Epithelial cell of proximal tubule (primary cell): Measurements from ENCODE around the gene RGP1. TPM values are rescaled to one million over a fixed set of nuclear protein-coding genes. Genes with fewer than 3 reads are reported as not detected.

Experiments
- DNase-seq: peaks from one replicate; pipeline ENCODE4 v3.0.0-alpha.2; 2011; ENCODE audit warnings: low read depth
- H3K4me3 ChIP-seq: 2 replicates; pipeline ENCODE4 v1.5.1; 2011; ENCODE audit warnings: low read depth, mild to moderate bottlenecking, low read length
- total RNA-seq: library from RNA; depleted of rRNA; stranded (reverse); fragments of >200 nt; gene quantifications from 2 replicates; pipeline ENCODE4 v1.2.3, GENCODE V29; 2015
- TF ChIP-seq, protein P1 (sequence below): conservative IDR thresholded peaks from 2 replicates; pipeline ENCODE4 v1.5.1; 2012; ENCODE audit warnings: low read depth, mild to moderate bottlenecking, low read length

Gene RGP1
- total RNA-seq, 1 donor from 2014 or later, result 14.9 TPM

DNA sequence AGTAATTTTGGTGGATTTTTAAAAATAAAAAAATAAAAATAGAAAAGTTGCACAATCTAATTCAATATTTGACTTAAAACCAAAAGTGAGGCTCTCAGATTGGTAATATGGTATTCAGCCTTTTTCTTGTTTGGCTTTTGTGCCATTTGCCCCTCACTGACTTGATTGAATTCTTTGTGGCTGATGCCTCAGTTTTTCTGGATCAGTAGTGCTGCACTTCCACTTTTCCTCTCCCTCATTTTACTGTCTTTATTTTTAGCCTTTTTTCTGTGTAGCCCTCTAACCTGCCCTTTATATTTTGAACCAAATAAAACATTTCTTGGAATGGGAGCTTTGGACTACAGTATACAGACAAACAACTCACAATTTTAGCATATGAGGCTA, 8.8 kb downstream of the RGP1 start:
- TF ChIP-seq, protein P1, sequence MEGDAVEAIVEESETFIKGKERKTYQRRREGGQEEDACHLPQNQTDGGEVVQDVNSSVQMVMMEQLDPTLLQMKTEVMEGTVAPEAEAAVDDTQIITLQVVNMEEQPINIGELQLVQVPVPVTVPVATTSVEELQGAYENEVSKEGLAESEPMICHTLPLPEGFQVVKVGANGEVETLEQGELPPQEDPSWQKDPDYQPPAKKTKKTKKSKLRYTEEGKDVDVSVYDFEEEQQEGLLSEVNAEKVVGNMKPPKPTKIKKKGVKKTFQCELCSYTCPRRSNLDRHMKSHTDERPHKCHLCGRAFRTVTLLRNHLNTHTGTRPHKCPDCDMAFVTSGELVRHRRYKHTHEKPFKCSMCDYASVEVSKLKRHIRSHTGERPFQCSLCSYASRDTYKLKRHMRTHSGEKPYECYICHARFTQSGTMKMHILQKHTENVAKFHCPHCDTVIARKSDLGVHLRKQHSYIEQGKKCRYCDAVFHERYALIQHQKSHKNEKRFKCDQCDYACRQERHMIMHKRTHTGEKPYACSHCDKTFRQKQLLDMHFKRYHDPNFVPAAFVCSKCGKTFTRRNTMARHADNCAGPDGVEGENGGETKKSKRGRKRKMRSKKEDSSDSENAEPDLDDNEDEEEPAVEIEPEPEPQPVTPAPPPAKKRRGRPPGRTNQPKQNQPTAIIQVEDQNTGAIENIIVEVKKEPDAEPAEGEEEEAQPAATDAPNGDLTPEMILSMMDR, result no peak
- H3K4me3 ChIP-seq, result peak overlapping the region; percentile 91
- no peak for DNase-seq

DNA sequence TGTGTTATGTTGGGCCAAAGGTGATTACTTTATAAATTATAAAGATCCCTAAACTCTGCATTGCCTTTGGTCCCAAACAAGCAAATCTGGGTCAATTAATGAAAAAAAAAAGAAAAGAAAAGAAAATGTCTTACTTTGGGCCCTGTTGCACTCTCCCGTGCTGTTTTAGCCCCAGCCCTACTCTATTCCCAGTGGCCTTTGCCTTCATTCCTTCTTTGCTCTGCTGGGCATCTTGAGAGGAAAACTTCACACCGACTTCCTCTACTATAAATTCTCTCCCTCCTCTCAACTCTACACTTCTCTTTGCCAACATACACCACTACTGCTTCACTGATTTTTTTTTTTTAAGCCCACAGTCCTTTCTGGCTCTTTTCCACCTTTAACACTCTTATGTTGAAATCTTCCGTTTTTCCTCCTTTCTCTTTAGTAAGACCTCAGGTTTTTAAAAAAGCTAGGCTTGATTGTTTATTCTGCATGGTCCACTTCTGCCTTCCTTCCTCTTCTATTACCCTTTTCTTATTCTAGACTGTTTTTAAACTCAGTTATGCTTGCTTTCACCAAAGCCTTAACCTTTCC, 9.5 kb downstream of the RGP1 start:
- TF ChIP-seq, protein P1, result no peak
- no peak for DNase-seq
- peak overlapping the region; percentile 91 for H3K4me3 ChIP-seq

DNA sequence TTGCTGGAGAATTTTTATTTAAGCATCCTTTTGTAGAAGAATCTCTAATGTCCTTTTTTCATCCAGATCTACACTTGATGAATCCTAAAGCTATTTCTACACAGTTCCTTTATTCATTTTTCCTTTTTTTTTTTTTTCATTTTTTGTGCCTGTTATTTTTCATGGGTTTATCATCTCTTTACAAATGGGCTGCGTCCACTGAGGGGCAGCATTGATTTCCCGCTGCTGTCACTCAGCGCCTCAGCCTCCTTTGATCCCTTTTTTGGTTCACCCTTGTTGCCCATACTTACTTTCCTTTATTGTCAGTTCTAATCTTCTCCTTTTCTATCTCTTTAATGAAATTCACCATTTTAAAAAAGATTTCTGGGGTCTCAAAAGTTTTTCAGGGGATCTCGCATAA, 10.7 kb downstream of the RGP1 start:
- TF ChIP-seq, protein P1, result no peak
- no peak for DNase-seq
- no peak overlapping the region for H3K4me3 ChIP-seq

DNA sequence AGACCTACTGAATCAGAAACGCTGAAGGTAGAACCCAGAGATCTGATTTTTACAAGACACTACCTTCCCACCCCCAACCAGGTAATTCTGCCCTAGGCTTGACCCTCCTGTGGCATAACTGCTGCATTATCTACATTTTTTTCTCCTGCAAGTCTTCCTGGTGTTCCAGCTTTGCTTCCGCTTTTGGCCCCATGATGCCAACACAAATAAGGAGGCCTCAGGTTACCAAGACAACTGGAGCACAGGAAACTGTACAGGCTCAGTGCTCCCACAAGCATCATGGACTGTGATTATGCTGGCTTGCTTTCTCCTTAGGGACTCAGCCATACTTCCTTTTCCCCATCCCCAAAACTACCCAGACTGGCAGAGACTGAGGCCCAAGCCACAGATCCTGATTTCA, 11.6 kb downstream of the RGP1 start:
- no peak for DNase-seq
- no peak overlapping the region for H3K4me3 ChIP-seq
- TF ChIP-seq, protein P1, result no peak

DNA sequence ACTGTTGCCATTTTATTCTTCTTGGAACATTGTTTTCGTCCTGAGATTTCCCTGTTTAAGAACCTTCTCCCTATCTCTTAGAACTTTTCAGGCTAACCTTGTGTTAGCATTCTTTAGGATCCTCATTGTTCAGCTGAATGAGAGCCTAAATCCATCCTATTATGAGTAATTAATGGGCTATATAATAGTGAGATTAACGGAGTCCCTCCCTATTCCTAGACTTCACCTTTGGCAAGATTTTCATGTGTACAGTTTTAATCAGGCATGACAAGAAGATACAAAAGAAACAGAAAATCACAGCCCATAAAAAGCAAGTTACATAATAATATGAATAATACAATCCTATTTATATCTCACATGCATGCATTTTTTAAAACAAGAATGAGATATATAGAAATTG, 14.1 kb downstream of the RGP1 start:
- DNase-seq, result no peak
- TF ChIP-seq, protein P1, result no peak
- no peak overlapping the region for H3K4me3 ChIP-seq

DNA sequence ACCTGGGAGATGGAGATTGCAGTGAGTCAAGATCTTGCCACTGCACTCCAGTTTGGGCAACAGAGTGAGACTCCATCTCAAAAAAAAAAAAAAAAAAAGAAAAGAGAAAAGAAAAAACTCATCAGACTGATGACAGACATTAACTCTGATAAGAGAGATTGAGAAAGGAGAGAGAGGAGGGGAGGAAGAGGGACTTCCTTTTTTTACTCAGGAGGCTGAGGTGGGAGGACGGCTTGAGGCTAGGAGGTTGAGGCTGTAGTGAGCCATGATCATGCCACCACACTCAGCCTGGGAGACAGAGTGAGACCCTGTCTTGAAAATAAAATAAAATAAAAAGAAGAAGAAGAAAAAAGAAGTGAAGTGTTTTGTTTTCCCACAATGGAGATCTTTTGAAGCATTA, 14.7 kb downstream of the RGP1 start:
- no peak for DNase-seq
- TF ChIP-seq, protein P1, result no peak

DNA sequence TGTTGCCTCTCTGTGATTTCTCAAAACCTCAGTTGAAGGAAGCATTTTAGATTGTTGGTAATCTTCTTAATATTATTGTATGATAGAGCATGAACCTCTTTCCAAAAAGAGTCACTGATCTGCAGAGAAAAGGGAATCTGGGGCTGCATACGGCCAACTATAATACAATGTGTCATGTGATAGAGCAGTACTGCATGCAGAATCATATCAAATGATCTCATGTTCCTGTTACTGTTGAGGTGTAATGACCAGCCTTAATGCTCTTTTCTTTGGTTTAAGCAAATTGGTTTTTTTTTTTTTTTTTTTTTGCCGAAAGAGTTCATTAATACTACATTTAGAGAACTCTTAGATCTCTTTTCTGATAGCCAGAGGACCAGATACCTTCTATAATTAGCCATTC, 17.9 kb downstream of the RGP1 start:
- TF ChIP-seq, protein P1, result no peak
- H3K4me3 ChIP-seq, result no peak overlapping the region
- DNase-seq, result no peak

More for the DNA sequence above, 14.7 kb downstream of the RGP1 start:
- no peak overlapping the region for H3K4me3 ChIP-seq
